HepG2 (cell line): ENCODE data around the gene UQCRC1. TPM values are rescaled to one million over a fixed set of nuclear protein-coding genes. Genes with fewer than 3 reads are reported as not detected.

Source experiments
- BRD4 ChIP-seq: sonication (generic); formaldehyde crosslinking; IDR thresholded peaks from 2 replicates; pipeline ENCODE4 v1.4.0; 2020; ENCODE audit warnings: missing genetic modification reagents
- CAMTA2 ChIP-seq: sonication (generic); formaldehyde crosslinking; IDR thresholded peaks from 2 replicates; pipeline ENCODE4 v1.4.0; 2020; ENCODE audit warnings: mild to moderate bottlenecking, missing genetic modification reagents, borderline replicate concordance
- DMAP1 ChIP-seq: IDR thresholded peaks from 2 replicates; pipeline ENCODE4 v1.6.1; 2016
- ELF4 ChIP-seq: sonication (generic); formaldehyde crosslinking; IDR thresholded peaks from 2 replicates; pipeline ENCODE4 v1.5.0; 2020; ENCODE audit warnings: missing genetic modification reagents, mild to moderate bottlenecking, moderate library complexity, borderline replicate concordance
- ESRRA ChIP-seq: sonication (generic); formaldehyde crosslinking; IDR thresholded peaks from 2 replicates; pipeline ENCODE4 v1.5.1; 2020; ENCODE audit warnings: mild to moderate bottlenecking, low read depth, missing genetic modification reagents
- GTF3A ChIP-seq: sonication (generic); formaldehyde crosslinking; conservative IDR thresholded peaks from 2 replicates; pipeline ENCODE4 v1.4.0; 2020; ENCODE audit warnings: mild to moderate bottlenecking, missing genetic modification reagents
- MTA1 ChIP-seq: sonication (generic); formaldehyde crosslinking; IDR thresholded peaks from 2 replicates; pipeline ENCODE4 v1.4.0; 2020; ENCODE audit warnings: missing genetic modification reagents, mild to moderate bottlenecking, borderline replicate concordance
- NFE2L1 ChIP-seq: sonication (generic); formaldehyde crosslinking; IDR thresholded peaks from 2 replicates; pipeline ENCODE4 v1.4.0; 2020; ENCODE audit warnings: missing genetic modification reagents, mild to moderate bottlenecking, borderline replicate concordance
- RNF2 ChIP-seq: fragments of 450-650 bp; conservative IDR thresholded peaks from 2 replicates; pipeline ENCODE4 v1.6.1; 2016; ENCODE audit warnings: low read depth
- WIZ ChIP-seq: sonication (generic); formaldehyde crosslinking; IDR thresholded peaks from 2 replicates; pipeline ENCODE4 v1.5.1; 2020; ENCODE audit warnings: mild to moderate bottlenecking, missing genetic modification reagents
- ZFP41 ChIP-seq: sonication (generic); formaldehyde crosslinking; IDR thresholded peaks from 2 replicates; pipeline ENCODE4 v1.4.0; 2020; ENCODE audit warnings: mild to moderate bottlenecking, missing genetic modification reagents, borderline replicate concordance
- ZNF44 ChIP-seq: sonication (generic); formaldehyde crosslinking; IDR thresholded peaks from 2 replicates; pipeline ENCODE4 v1.5.1; 2020; ENCODE audit warnings: mild to moderate bottlenecking, missing genetic modification reagents
- ZNF441 ChIP-seq: sonication (generic); formaldehyde crosslinking; IDR thresholded peaks from 2 replicates; pipeline ENCODE4 v1.7.0; 2021; ENCODE audit warnings: missing genetic modification reagents, borderline replicate concordance
- ZNF460 ChIP-seq: sonication (generic); formaldehyde crosslinking; IDR thresholded peaks from 2 replicates; pipeline ENCODE4 v1.5.1; 2020; ENCODE audit warnings: missing genetic modification reagents, mild to moderate bottlenecking, borderline replicate concordance
- ZNF530 ChIP-seq: sonication (generic); formaldehyde crosslinking; IDR thresholded peaks from 2 replicates; pipeline ENCODE4 v1.5.0; 2020; ENCODE audit warnings: low read depth, mild to moderate bottlenecking, missing genetic modification reagents
- ZNF557 ChIP-seq: sonication (generic); formaldehyde crosslinking; IDR thresholded peaks from 2 replicates; pipeline ENCODE4 v1.4.0; 2020; ENCODE audit warnings: missing genetic modification reagents
- ZNF83 ChIP-seq: sonication (generic); formaldehyde crosslinking; IDR thresholded peaks from 2 replicates; pipeline ENCODE4 v1.4.0; 2020; ENCODE audit warnings: missing genetic modification reagents, mild to moderate bottlenecking, borderline replicate concordance
- ZNF883 ChIP-seq: sonication (generic); formaldehyde crosslinking; IDR thresholded peaks from 2 replicates; pipeline ENCODE4 v1.5.1; 2020; ENCODE audit warnings: mild to moderate bottlenecking, missing genetic modification reagents; ENCODE audit errors: not compliant biosample characterization
- ZSCAN30 ChIP-seq: sonication (generic); formaldehyde crosslinking; IDR thresholded peaks from 2 replicates; pipeline ENCODE4 v1.5.0; 2020; ENCODE audit warnings: mild to moderate bottlenecking, missing genetic modification reagents
- polyA plus RNA-seq, 8 experiments: library from polyadenylated mRNA; depleted of rRNA in 3 of 8; stranded (reverse) in 7 of 8; unstranded in 1 of 8; fragments of >200 nt; fragmentation: Illumina TruSeq in 4 of 8; extraction: Trizol in 4 of 8; gene quantifications; 2 replicates each; pipeline versions ENCODE4 v1.2.1 to v1.2.3, GENCODE V29; 2011 to 2016; ENCODE audit warnings: low read depth in 4 of 8, missing spikeins in 1 of 8, mixed read lengths in 1 of 8; ENCODE audit not compliant: insufficient read depth in 1 of 8
- total RNA-seq, 5 experiments: library from RNA; depleted of rRNA; stranded (reverse); fragments of >200 nt; fragmentation: Illumina TruSeq; extraction: Trizol; gene quantifications; 2 replicates each; pipeline ENCODE4 v1.2.3, GENCODE V29; 2016; ENCODE audit warnings: low read depth in 1 of 5
- TF ChIP-seq, protein P1 (sequence below): IDR thresholded peaks from 2 replicates; pipeline ENCODE4 v1.6.1; 2012; ENCODE audit warnings: low read depth, low read length, improper control_type of control experiment
- TF ChIP-seq, protein P2 (sequence below): sonication (generic); formaldehyde crosslinking; IDR thresholded peaks from 2 replicates; pipeline ENCODE4 v1.5.0; 2020; ENCODE audit warnings: missing genetic modification reagents
- TF ChIP-seq, protein P3 (sequence below): sonication (generic); formaldehyde crosslinking; IDR thresholded peaks from 2 replicates; pipeline ENCODE4 v1.4.0; 2020; ENCODE audit warnings: missing genetic modification reagents

The UQCRC1 gene
- total and polyA plus RNA-seq, 2 of the 13 experiments (the other 11 are each of a cell fraction or from before 2014, with no cell fraction given), result 316 to 680 TPM

DNA sequence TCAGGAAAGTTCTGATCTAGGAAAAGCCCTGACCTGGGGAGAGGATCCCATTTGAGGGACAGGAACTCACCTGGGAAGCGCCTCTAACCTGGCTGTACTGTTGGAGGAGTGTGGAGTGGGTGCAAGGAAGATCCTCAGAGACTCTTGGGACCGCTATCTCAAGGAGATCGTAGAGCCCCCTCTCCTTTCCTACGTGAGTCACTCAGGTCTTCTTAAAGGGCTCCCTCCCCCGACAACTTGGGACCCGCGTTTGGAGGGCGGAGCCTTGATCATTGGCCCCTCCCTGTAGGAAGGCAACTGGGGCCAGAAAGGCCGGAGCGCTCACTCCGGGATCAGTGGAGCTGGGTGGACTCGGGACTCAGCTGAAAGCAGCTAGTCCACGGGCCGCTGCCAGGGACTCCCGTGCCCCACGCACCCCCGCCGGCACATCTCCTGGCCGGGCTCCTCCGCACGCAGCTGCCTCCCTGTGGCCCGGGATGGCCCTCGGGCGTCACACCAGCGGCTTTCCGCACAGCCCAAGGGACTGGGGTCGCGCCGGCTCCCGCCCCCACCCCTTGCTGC lies 25.3 kb upstream of the UQCRC1 start (continued):
- TF ChIP-seq, protein P1, sequence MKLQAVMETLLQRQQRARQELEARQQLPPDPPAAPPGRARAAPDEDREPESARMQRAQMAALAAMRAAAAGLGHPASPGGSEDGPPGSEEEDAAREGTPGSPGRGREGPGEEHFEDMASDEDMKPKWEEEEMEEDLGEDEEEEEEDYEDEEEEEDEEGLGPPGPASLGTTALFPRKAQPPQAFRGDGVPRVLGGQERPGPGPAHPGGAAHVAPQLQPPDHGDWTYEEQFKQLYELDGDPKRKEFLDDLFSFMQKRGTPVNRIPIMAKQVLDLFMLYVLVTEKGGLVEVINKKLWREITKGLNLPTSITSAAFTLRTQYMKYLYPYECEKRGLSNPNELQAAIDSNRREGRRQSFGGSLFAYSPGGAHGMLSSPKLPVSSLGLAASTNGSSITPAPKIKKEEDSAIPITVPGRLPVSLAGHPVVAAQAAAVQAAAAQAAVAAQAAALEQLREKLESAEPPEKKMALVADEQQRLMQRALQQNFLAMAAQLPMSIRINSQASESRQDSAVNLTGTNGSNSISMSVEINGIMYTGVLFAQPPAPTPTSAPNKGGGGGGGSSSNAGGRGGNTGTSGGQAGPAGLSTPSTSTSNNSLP, result no peak
- TF ChIP-seq ZNF441 (CRISPR knock-in tag) (peak; percentile 11; the same call in 1 of the 2 replicates), WIZ (CRISPR knock-in tag) (0 out of 2 replicates have a peak, but pooled peaks have one; percentile 11), ZSCAN30 (CRISPR knock-in tag) (0 out of 2 replicates have a peak, but pooled peaks have one; percentile 18), CAMTA2 (CRISPR knock-in tag) (0 out of 2 replicates have a peak, but pooled peaks have one; percentile 8), ZNF557 (CRISPR knock-in tag) (no peak), GTF3A (CRISPR knock-in tag) (0 out of 2 replicates have a peak, but pooled peaks have one; percentile 8), ZNF883 (peak; percentile 71), RNF2 (no peak), ZNF44 (CRISPR knock-in tag) (peak; percentile 27; the same call in 1 of the 2 replicates), ESRRA (CRISPR knock-in tag) (0 out of 2 replicates have a peak, but pooled peaks have one; percentile 16), ZNF530 (CRISPR knock-in tag) (no peak), ZFP41 (CRISPR knock-in tag) (0 out of 2 replicates have a peak, but pooled peaks have one; percentile 35), ZNF83 (peak; percentile 23; the same call in 1 of the 2 replicates), DMAP1 (CRISPR knock-in tag) (0 out of 2 replicates have a peak, but pooled peaks have one; percentile 10), BRD4 (CRISPR knock-in tag) (no peak), NFE2L1 (CRISPR knock-in tag) (peak; percentile 67; the same call in 1 of the 2 replicates), MTA1 (CRISPR knock-in tag) (0 out of 2 replicates have a peak, but pooled peaks have one; percentile 4), ELF4 (CRISPR knock-in tag) (0 out of 2 replicates have a peak, but pooled peaks have one; percentile 32), ZNF460 (no peak)
- TF ChIP-seq, protein P2, sequence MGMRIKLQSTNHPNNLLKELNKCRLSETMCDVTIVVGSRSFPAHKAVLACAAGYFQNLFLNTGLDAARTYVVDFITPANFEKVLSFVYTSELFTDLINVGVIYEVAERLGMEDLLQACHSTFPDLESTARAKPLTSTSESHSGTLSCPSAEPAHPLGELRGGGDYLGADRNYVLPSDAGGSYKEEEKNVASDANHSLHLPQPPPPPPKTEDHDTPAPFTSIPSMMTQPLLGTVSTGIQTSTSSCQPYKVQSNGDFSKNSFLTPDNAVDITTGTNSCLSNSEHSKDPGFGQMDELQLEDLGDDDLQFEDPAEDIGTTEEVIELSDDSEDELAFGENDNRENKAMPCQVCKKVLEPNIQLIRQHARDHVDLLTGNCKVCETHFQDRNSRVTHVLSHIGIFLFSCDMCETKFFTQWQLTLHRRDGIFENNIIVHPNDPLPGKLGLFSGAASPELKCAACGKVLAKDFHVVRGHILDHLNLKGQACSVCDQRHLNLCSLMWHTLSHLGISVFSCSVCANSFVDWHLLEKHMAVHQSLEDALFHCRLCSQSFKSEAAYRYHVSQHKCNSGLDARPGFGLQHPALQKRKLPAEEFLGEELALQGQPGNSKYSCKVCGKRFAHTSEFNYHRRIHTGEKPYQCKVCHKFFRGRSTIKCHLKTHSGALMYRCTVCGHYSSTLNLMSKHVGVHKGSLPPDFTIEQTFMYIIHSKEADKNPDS (CRISPR knock-in tag), result peak; percentile 62; the same call in 1 of the 2 replicates
- TF ChIP-seq, protein P3, sequence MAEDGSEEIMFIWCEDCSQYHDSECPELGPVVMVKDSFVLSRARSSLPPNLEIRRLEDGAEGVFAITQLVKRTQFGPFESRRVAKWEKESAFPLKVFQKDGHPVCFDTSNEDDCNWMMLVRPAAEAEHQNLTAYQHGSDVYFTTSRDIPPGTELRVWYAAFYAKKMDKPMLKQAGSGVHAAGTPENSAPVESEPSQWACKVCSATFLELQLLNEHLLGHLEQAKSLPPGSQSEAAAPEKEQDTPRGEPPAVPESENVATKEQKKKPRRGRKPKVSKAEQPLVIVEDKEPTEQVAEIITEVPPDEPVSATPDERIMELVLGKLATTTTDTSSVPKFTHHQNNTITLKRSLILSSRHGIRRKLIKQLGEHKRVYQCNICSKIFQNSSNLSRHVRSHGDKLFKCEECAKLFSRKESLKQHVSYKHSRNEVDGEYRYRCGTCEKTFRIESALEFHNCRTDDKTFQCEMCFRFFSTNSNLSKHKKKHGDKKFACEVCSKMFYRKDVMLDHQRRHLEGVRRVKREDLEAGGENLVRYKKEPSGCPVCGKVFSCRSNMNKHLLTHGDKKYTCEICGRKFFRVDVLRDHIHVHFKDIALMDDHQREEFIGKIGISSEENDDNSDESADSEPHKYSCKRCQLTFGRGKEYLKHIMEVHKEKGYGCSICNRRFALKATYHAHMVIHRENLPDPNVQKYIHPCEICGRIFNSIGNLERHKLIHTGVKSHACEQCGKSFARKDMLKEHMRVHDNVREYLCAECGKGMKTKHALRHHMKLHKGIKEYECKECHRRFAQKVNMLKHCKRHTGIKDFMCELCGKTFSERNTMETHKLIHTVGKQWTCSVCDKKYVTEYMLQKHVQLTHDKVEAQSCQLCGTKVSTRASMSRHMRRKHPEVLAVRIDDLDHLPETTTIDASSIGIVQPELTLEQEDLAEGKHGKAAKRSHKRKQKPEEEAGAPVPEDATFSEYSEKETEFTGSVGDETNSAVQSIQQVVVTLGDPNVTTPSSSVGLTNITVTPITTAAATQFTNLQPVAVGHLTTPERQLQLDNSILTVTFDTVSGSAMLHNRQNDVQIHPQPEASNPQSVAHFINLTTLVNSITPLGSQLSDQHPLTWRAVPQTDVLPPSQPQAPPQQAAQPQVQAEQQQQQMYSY (CRISPR knock-in tag), result peak; percentile 91
